ENCODE data around the gene CRB3. TPM values are rescaled to one million over a fixed set of nuclear protein-coding genes. Genes with fewer than 3 reads are reported as not detected.
A peak's percentile ranks its signal among the peaks of the same experiment; 100 is the strongest.

CRB3 gene
- total RNA-seq, 1 donor: not detected

DNA sequence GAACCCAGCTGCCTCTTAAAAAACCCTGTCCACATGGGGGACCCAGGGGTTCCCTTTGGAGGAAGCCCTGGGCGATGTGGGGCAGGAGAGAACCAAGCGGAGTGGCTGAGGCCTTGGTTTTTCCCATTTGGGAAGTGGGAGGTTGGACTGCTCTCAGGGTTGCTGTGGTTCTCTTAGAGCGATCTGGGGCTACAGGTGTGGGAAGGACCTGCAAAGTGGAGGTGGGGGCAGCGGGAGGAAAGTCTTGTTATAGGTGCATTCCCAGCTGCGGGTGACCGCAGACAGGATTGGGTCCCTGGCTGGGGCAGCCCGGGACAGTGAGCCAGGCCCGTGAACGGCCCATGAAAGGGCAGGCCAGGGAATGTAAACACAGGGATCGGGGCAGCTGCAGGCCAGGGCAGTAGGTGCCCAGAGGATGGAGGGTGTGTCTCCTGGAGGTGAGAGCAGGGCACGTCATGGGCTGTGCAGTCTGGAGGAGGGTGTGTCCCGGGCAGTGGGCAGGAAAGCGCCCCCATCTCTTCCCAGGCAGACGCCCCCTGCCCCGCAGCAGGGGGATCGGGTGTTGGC, 5.3 kb upstream of the CRB3 start:
- TF ChIP-seq, protein P1, sequence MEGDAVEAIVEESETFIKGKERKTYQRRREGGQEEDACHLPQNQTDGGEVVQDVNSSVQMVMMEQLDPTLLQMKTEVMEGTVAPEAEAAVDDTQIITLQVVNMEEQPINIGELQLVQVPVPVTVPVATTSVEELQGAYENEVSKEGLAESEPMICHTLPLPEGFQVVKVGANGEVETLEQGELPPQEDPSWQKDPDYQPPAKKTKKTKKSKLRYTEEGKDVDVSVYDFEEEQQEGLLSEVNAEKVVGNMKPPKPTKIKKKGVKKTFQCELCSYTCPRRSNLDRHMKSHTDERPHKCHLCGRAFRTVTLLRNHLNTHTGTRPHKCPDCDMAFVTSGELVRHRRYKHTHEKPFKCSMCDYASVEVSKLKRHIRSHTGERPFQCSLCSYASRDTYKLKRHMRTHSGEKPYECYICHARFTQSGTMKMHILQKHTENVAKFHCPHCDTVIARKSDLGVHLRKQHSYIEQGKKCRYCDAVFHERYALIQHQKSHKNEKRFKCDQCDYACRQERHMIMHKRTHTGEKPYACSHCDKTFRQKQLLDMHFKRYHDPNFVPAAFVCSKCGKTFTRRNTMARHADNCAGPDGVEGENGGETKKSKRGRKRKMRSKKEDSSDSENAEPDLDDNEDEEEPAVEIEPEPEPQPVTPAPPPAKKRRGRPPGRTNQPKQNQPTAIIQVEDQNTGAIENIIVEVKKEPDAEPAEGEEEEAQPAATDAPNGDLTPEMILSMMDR (IDR thresholded peaks at IDR 0.05; ENCODE audit: insufficient read depth, low read length): no peak
- H3K4me3 ChIP-seq (ENCODE audit: low read depth, low read length): peak overlapping the region; percentile 83
- DNase-seq (ENCODE audit: low read depth): no peak

- peak within 1 kb of the TSS; percentile 83 for H3K4me3 ChIP-seq (ENCODE audit: low read depth, low read length)
- TF ChIP-seq, protein P1 (IDR thresholded peaks at IDR 0.05; ENCODE audit: insufficient read depth, low read length): no peak
- DNase-seq (ENCODE audit: low read depth): peak; percentile 69
Measured at GRCh38 chr19:6459262-6460098, 4.6 kb upstream of the CRB3 start, which contains the start of gene SLC25A23. TSS of gene SLC25A23 (minus strand) at chr19:6459792. CDS start at chr19:6459628, 164 bp downstream.

DNA sequence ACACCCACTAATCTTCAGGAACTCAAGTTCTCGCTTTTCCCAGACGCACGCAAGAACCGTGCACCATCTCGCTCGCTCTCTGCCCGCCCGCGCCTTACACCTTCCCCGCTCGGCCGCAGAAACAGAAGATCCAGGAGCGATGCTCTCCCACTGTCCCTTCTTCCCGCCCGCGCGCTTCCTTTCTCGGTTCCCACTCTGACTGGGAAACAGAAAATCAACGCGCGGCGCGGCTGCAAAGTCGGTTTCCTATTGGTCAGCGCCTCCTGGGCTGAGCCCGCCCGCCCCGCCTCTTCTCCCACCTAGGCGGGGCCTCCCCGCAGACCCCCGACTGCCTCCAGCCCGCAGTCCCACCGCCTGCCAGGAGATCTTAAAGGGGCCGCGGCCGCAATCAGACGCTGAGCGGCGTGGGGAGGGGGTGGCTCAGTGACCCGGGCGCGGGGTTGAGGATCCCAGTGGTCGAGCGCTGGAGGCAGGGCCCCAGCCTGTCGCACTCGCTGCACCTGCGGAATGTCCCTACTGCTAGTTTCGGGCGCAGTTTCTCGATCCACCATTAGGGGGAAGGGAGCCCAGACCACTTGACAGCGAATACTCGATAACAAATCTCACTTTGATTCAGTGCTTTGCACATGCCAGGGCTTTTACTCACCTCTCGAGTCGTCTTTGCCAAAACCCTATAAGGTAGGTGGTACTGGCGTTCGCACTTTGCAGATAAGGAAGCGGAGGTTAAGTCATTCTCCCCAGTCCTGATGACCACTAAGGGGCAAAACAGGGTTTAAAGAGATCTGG, 3.8 kb upstream of the CRB3 start:
- TF ChIP-seq, protein P1 (IDR thresholded peaks at IDR 0.05; ENCODE audit: insufficient read depth, low read length): peak; percentile 47
- peak overlapping the region; percentile 83 for H3K4me3 ChIP-seq (ENCODE audit: low read depth, low read length)

GRCh38 chr19:6465006-6465405, 935 bp downstream of the CRB3 start:
- TF ChIP-seq, protein P1 (IDR thresholded peaks at IDR 0.05; ENCODE audit: insufficient read depth, low read length): no peak
- H3K4me3 ChIP-seq (ENCODE audit: low read depth, low read length): no peak overlapping the region
- DNase-seq (ENCODE audit: low read depth): no peak

More for the DNA sequence above, 3.8 kb upstream of the CRB3 start:
- DNase-seq (ENCODE audit: low read depth): peak; percentile 97

DNA sequence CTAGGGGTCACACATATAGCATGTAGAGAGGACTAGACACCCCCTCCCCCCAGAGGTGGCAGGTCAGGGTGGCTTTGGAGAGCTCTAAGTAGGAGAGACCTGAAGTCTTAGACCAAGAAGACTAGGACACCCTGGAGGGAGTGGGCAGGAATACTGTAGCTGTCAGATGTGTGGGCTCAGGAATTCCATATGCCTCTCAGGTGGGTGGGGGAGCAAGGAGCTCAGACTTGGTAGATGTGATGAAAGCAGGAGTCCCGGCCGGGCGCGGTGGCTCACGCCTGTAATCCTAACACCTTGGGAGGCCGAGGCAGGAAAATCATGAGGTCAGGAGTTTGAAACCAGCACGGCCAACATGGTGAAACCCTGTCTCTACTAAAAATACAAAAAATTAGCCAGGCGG, 1.6 kb downstream of the CRB3 start:
- DNase-seq (ENCODE audit: low read depth): no peak
- TF ChIP-seq, protein P1 (IDR thresholded peaks at IDR 0.05; ENCODE audit: insufficient read depth, low read length): no peak
- H3K4me3 ChIP-seq (ENCODE audit: low read depth, low read length): no peak overlapping the region

DNA sequence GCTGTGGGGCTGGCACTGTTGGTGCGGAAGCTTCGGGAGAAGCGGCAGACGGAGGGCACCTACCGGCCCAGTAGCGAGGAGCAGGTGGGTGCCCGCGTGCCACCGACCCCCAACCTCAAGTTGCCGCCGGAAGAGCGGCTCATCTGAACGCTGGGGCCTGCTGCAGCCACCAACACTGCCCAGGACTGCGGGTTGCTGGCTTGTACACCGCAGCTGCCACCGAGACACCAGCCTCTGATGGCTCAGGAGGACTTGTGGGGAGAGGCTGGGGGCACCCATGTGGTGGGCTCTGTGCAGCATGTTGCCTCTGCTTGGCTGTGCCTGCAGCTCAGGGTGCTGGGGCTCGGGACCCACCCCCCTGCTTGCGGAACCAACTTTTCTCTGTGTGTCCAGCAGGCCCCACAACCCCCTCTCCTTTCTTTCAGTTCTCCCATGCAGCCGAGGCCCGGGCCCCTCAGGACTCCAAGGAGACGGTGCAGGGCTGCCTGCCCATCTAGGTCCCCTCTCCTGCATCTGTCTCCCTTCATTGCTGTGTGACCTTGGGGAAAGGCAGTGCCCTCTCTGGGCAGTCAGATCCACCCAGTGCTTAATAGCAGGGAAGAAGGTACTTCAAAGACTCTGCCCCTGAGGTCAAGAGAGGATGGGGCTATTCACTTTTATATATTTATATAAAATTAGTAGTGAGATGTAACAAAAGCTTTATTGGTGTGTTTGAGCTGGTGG, 2.6 kb downstream of the CRB3 start:
- DNase-seq (ENCODE audit: low read depth): no peak
- H3K4me3 ChIP-seq (ENCODE audit: low read depth, low read length): no peak overlapping the region
- TF ChIP-seq, protein P1 (IDR thresholded peaks at IDR 0.05; ENCODE audit: insufficient read depth, low read length): no peak
